ENCODE results near the gene PACSIN2. TPM values are rescaled to one million over a fixed set of nuclear protein-coding genes. Genes with fewer than 3 reads are reported as not detected.

The PACSIN2 gene
- total RNA-seq, 2 experiments from 2014 or later, result 32.0 to 39.9 TPM

- Mint-ChIP-seq H3K27me3 (no peaks in the 10 kb centered on the region), H3K4me3 (no peak overlapping the region), H3K4me1 (peaks cover 13% of the 10 kb centered on the region), H3K36me3 (peaks cover 22% of the 10 kb centered on the region), H3K27ac (no peak overlapping the region), H3K9me3 (ENCODE audit: low read depth) (no peaks in the 10 kb centered on the region)
- CTCF ChIA-PET, result interaction anchor here (1.2 to 1.7 kb wide), 4 partner anchors 17 to 256 kb away, joined by 3 to 4 read pairs (median 4); partner anchors contain the start of gene ARFGAP3
- ATAC-seq, result no peak
- no peak for DNase-seq
Observed at GRCh38 chr22:42834177-42834949, 180.6 kb downstream of the PACSIN2 start.

GRCh38 chr22:42833104-42833503 lies 181.8 kb downstream of the PACSIN2 start:
- CTCF ChIA-PET, result interaction anchor here (0.9 to 2.2 kb wide), 6 partner anchors 10 to 257 kb away, joined by 3 to 8 read pairs (median 3); no protein-coding TSS in a partner anchor
- no peak for DNase-seq
- Mint-ChIP-seq H3K4me1 (peaks cover 23% of the 10 kb centered on the region), H3K27ac (no peak overlapping the region), H3K36me3 (peaks cover 24% of the 10 kb centered on the region), H3K27me3 (no peaks in the 10 kb centered on the region), H3K9me3 (ENCODE audit: low read depth) (no peaks in the 10 kb centered on the region), H3K4me3 (no peak overlapping the region)
- ATAC-seq, result no peak

- peaks cover 28% of the 10 kb centered on the region for H3K36me3 Mint-ChIP-seq
- H3K4me1 Mint-ChIP-seq, result peaks cover 27% of the 10 kb centered on the region
- no peak overlapping the region for H3K4me3 Mint-ChIP-seq
- H3K9me3 Mint-ChIP-seq (ENCODE audit: low read depth), result no peaks in the 10 kb centered on the region
- H3K27ac Mint-ChIP-seq, result no peak overlapping the region
- ATAC-seq (no peak), DNase-seq (no peak)
- CTCF ChIA-PET, result interaction anchor here (1.3 to 2.2 kb wide), 2 partner anchors 9 to 36 kb away, joined by 6 to 8 read pairs; no protein-coding TSS in a partner anchor
- no peaks in the 10 kb centered on the region for H3K27me3 Mint-ChIP-seq
Observed at GRCh38 chr22:42831712-42832111, 183.2 kb downstream of the PACSIN2 start.

- CTCF ChIA-PET, result interaction anchor here (1.0 kb wide), 1 partner anchor 38 kb away, joined by 4 read pairs; no protein-coding TSS in a partner anchor
- peaks cover 22% of the 10 kb centered on the region for H3K36me3 Mint-ChIP-seq
- H3K4me3 Mint-ChIP-seq, result no peak overlapping the region
- DNase-seq, result no peak
- no peak for ATAC-seq
- H3K27ac Mint-ChIP-seq, result no peak overlapping the region
- H3K4me1 Mint-ChIP-seq, result peaks cover 28% of the 10 kb centered on the region
- H3K27me3 Mint-ChIP-seq, result no peaks in the 10 kb centered on the region
- no peaks in the 10 kb centered on the region for H3K9me3 Mint-ChIP-seq (ENCODE audit: low read depth)
Observed at GRCh38 chr22:42830161-42830560, 184.8 kb downstream of the PACSIN2 start.

DNA sequence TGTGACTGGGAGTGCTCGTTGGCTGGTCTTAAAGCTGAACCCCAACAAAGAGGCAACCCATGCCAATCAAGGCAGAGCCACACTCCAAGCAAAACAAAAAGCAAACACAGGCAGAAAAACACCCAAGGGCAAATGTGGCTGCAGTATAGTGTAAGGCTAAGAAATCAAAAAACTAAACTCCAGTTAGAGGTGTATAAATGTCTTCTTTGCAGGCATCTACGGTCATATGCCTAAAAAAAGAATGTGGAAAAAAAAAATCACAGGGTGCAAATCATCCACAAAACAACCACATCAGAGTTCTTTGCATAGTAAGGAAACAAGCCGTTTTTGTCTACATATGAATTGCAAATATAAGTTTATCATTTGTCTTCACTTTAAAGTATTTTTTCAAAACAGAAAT lies 185.6 kb downstream of the PACSIN2 start:
- CTCF ChIA-PET, result interaction anchor here (1.1 kb wide), 1 partner anchor 38 kb away, joined by 3 read pairs; no protein-coding TSS in a partner anchor
- no peak for ATAC-seq
- DNase-seq, result no peak
- no peak overlapping the region for H3K27ac Mint-ChIP-seq
- H3K4me1 Mint-ChIP-seq, result peaks cover 24% of the 10 kb centered on the region
- no peaks in the 10 kb centered on the region for H3K27me3 Mint-ChIP-seq
- H3K36me3 Mint-ChIP-seq, result peaks cover 19% of the 10 kb centered on the region
- no peaks in the 10 kb centered on the region for H3K9me3 Mint-ChIP-seq (ENCODE audit: low read depth)
- no peak overlapping the region for H3K4me3 Mint-ChIP-seq

DNA sequence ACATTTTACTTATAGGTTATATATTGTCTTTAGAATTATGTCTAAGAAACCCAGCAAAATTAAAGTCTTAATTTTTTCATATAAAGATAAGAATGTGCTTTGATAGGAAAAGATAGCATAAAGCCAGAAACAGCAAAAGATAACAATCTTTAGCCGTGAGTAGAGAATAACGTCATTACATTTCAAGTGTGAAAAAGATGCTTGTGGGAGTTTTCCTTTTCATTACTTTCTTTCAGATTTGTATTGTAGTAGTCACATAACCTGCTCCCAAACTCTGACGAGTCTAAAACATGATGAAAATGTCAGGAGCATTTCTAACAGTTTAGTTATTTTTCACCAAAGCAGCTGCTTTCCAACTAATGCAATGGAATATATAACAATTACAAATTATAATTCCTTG lies 189.2 kb downstream of the PACSIN2 start:
- no peak overlapping the region for H3K4me3 Mint-ChIP-seq
- no peak overlapping the region for H3K27ac Mint-ChIP-seq
- H3K36me3 Mint-ChIP-seq, result peaks cover 24% of the 10 kb centered on the region
- ATAC-seq (no peak), DNase-seq (no peak)
- no peaks in the 10 kb centered on the region for H3K27me3 Mint-ChIP-seq
- H3K4me1 Mint-ChIP-seq, result peaks cover 17% of the 10 kb centered on the region
- no peaks in the 10 kb centered on the region for H3K9me3 Mint-ChIP-seq (ENCODE audit: low read depth)
- CTCF ChIA-PET, result interaction anchor here (1.0 to 3.2 kb wide), 2 partner anchors 31 to 42 kb away, joined by 3 to 13 read pairs; partner anchors contain the start of gene ARFGAP3

GRCh38 chr22:42821386-42821785 lies 193.6 kb downstream of the PACSIN2 start:
- DNase-seq (no peak), ATAC-seq (no peak)
- Mint-ChIP-seq H3K9me3 (ENCODE audit: low read depth) (no peaks in the 10 kb centered on the region), H3K27ac (no peak overlapping the region), H3K4me3 (no peak overlapping the region), H3K27me3 (no peaks in the 10 kb centered on the region), H3K4me1 (no peaks in the 10 kb centered on the region), H3K36me3 (peaks cover 16% of the 10 kb centered on the region)
- CTCF ChIA-PET, result interaction anchor here (2.3 kb wide), 1 partner anchor 14 kb away, joined by 6 read pairs; no protein-coding TSS in a partner anchor

DNA sequence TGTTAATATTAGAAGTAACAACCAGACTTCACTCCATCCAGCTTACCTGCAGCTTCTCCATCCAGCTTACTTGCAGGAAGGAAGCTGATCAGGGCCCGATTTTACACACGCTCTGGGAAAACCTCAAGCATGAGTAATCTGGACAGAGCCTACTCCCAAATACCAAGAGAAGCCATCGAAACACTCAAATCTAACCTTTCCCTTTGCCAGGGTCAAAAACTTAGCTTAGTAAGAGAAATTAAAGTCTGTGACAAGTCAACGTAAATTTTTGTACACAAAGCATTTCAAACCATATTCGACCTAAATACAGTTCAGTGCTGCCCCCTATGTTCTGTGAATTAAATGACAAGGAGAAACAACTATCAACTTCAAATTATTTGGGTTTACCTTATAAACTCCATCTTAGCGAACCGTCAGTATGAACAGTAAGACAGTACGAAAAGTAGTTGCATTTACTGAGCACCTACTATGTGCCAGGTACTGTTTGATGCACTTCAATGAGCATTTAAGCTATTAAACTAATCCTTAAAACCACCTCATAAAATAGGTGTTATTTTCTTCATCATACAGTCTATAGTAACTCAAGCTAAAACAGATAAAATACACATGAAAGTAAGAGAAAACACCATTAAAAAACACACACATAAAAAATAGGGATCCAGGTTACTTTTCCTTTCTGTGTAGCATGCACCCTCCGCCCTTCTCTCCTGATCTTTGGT lies 194.7 kb downstream of the PACSIN2 start:
- no peak overlapping the region for H3K4me3 Mint-ChIP-seq
- H3K9me3 Mint-ChIP-seq (ENCODE audit: low read depth), result no peaks in the 10 kb centered on the region
- H3K36me3 Mint-ChIP-seq, result peaks cover 16% of the 10 kb centered on the region
- no peak overlapping the region for H3K27ac Mint-ChIP-seq
- CTCF ChIA-PET, result interaction anchor here (0.9 to 2.3 kb wide), 5 partner anchors 13 to 160 kb away, joined by 3 to 6 read pairs (median 3); no protein-coding TSS in a partner anchor
- no peak for DNase-seq
- no peaks in the 10 kb centered on the region for H3K4me1 Mint-ChIP-seq
- no peaks in the 10 kb centered on the region for H3K27me3 Mint-ChIP-seq
- no peak for ATAC-seq

Other genes starting within 250 kb of the PACSIN2 start
- 10 to 100 TPM; 31.2 to 35.4 TPM for gene ARFGAP3, start 157.9 kb downstream of the PACSIN2 start, total RNA-seq
- 1 to 10 TPM; 9.1 to 9.9 TPM for gene TTLL1, start 74.2 kb upstream of the PACSIN2 start, total RNA-seq
- 1 to 10 TPM; 1.5 to 1.9 TPM for gene BIK, start 95.6 kb upstream of the PACSIN2 start, total RNA-seq
- 10 to 100 TPM; 10.7 to 13.2 TPM for gene MCAT, start 128.2 kb upstream of the PACSIN2 start, total RNA-seq
- 100 to 1,000 TPM; 118 to 131 TPM for gene TSPO, start 136.4 kb upstream of the PACSIN2 start, total RNA-seq
- 10 to 100 TPM; 40.3 to 49.7 TPM for gene TTLL12, start 172.0 kb upstream of the PACSIN2 start, total RNA-seq

Data from activated CD8-positive, alpha-beta memory T cell treated with anti-CD3 and anti-CD28 coated beads, Interleukin-2, amount 10 ng/mL, durations not matched to agents 7 days and 5 days (primary cell).